K562 (cell line): Measurements from ENCODE around the gene ZNF782. TPM values are rescaled to one million over a fixed set of nuclear protein-coding genes. Genes with fewer than 3 reads are reported as not detected.

Experiments
- ATAC-seq: fragments of 200-7000 bp; cut with Tn5 transposase; 3 replicates; pipeline ENCODE4 v1.9.1; 2020; ENCODE audit warnings: moderate library complexity
- BruUV-seq: library from RNA; stranded (reverse); fragments of 400-500 nt; replicated peaks from 2 replicates; lab custom pipeline; 2021; lab: Mats Ljungman, UMichigan
- CTCF ChIA-PET: fragments of 300-600 bp; formaldehyde crosslinking; extraction: SDS; loops from one replicate; lab custom pipeline; 2021; ENCODE audit warnings: low intra/inter-chr PET ratio; lab: Yijun Ruan, JAX
- POLR2A ChIA-PET: fragments of 300-600, 350-650 bp; sonication (Branson Sonifier 250); formaldehyde crosslinking; extraction: SDS; loops from one replicate; lab custom pipeline; 2021; ENCODE audit warnings: antibody characterized with exemption, inconsistent platforms; lab: Yijun Ruan, JAX
- DNase-seq, 4 experiments: peaks; one replicate each; pipeline versions ENCODE4 v3.0.0 to v3.0.0-alpha.2; 2011 to 2018; ENCODE audit warnings: low spot score in 3 of 4, mixed read lengths in 3 of 4; ENCODE audit errors: extremely low read depth in 1 of 4
- FAIRE-seq: peaks from 2 replicates; lab custom pipeline; 2011; peaks lifted over from hg19 to GRCh38; lab: Jason Lieb, UNC
- H2AFZ ChIP-seq: 2 replicates; pipeline ENCODE4 v1.6.0; 2011; ENCODE audit warnings: low read depth, low read length, control low read depth, inconsistent platforms
- H3K27ac ChIP-seq: fragments of 200-600 bp; 3 replicates; pipeline ENCODE4 v1.8.0; 2011; ENCODE audit warnings: low read depth, mild to moderate bottlenecking, control low read depth, inconsistent platforms, low read length, moderate library complexity, mixed read lengths; ENCODE audit errors: extremely low read depth
- H3K27me3 ChIP-seq, 2 experiments: fragments of 300-600 bp in 1 of 2; 2 replicates in 1 of 2; 3 replicates in 1 of 2; pipeline versions ENCODE4 v1.6.0 to v1.8.0; 2011; ENCODE audit warnings: inconsistent platforms in 2 of 2, low read length in 2 of 2, mild to moderate bottlenecking in 1 of 2, mixed read lengths in 1 of 2, moderate library complexity in 1 of 2; ENCODE audit not compliant: control insufficient read depth in 2 of 2, insufficient read depth in 2 of 2
- H3K36me3 ChIP-seq: fragments of 300-600 bp; 3 replicates; pipeline ENCODE4 v1.8.0; 2011; ENCODE audit warnings: mild to moderate bottlenecking, low read length, inconsistent platforms; ENCODE audit not compliant: control insufficient read depth, insufficient read depth
- H3K4me1 ChIP-seq, 2 experiments: fragments of 200-600 bp in 1 of 2; replicated peaks in 1 of 2; 2 replicates in 1 of 2; 3 replicates in 1 of 2; pipeline versions ENCODE4 v1.5.1 to v1.8.0; 2011; ENCODE audit warnings: inconsistent platforms in 2 of 2, low read length in 2 of 2, mild to moderate bottlenecking in 1 of 2, mixed read lengths in 1 of 2, moderate library complexity in 1 of 2; ENCODE audit not compliant: control insufficient read depth in 2 of 2, insufficient read depth in 2 of 2
- H3K4me2 ChIP-seq: 2 replicates; pipeline ENCODE4 v1.6.1; 2011; ENCODE audit warnings: low read length, control low read depth, inconsistent platforms, mixed read lengths; ENCODE audit not compliant: insufficient read depth
- H3K4me3 ChIP-seq: fragments of 200-600 bp; sonication (generic), shearing (Covaris generic); 2 replicates; pipeline ENCODE4 v1.5.1; 2016; ENCODE audit warnings: control low read depth, inconsistent platforms
- H3K79me2 ChIP-seq: fragments of 200-600 bp; 3 replicates; pipeline ENCODE4 v1.8.0; 2011; ENCODE audit warnings: low read length, inconsistent platforms; ENCODE audit not compliant: control insufficient read depth, insufficient read depth
- H3K9ac ChIP-seq, 2 experiments: 2 replicates each; pipeline versions ENCODE4 v1.6.0 to v1.6.1; 2011; ENCODE audit warnings: low read depth in 2 of 2, low read length in 2 of 2, control low read depth in 1 of 2, inconsistent platforms in 1 of 2, mild to moderate bottlenecking in 1 of 2, mixed read lengths in 1 of 2; ENCODE audit not compliant: insufficient read depth in 1 of 2
- H3K9me1 ChIP-seq: one replicate; pipeline ENCODE4 v1.6.0; 2011; ENCODE audit warnings: inconsistent platforms, mild to moderate bottlenecking, low read length, moderate library complexity; ENCODE audit not compliant: control insufficient read depth, insufficient read depth
- H3K9me3 ChIP-seq: replicated peaks from 2 replicates; pipeline ENCODE4 v1.5.1; 2011; ENCODE audit warnings: low read depth, low read length, inconsistent platforms; ENCODE audit not compliant: control insufficient read depth, insufficient read depth
- H4K20me1 ChIP-seq: replicated peaks from 2 replicates; pipeline ENCODE4 v1.6.1; 2011; ENCODE audit warnings: low read length, inconsistent platforms, mixed read lengths; ENCODE audit not compliant: control insufficient read depth, insufficient read depth
- BCOR ChIP-seq: fragments of 450-650 bp; IDR thresholded peaks from 2 replicates; pipeline ENCODE4 v1.6.1; 2016
- C11orf30 ChIP-seq: fragments of 450-650 bp; IDR thresholded peaks from 2 replicates; pipeline ENCODE4 v1.6.1; 2016; ENCODE audit warnings: low read depth, mild to moderate bottlenecking
- DIDO1 ChIP-seq: fragments of 450-650 bp; IDR thresholded peaks from 2 replicates; pipeline ENCODE4 v1.6.1; 2016; ENCODE audit warnings: low read depth, missing biosample characterization, missing genetic modification characterization
- GATAD2A ChIP-seq: fragments of 450-650 bp; IDR thresholded peaks from 2 replicates; pipeline ENCODE4 v1.6.1; 2017
- NUFIP1 ChIP-seq: fragments of 450-650 bp; IDR thresholded peaks from 2 replicates; pipeline ENCODE4 v1.6.1; 2018; ENCODE audit not compliant: partially characterized antibody
- RFX7 ChIP-seq: fragments of 250-450 bp; sonication (Bioruptor Pico); IDR thresholded peaks from 2 replicates; pipeline ENCODE4 v1.5.1; 2021; ENCODE audit warnings: mild to moderate bottlenecking
- ZNF274 ChIP-seq: IDR thresholded peaks from 2 replicates; pipeline ENCODE4 v1.6.1; 2011; ENCODE audit warnings: low read depth, mild to moderate bottlenecking, low read length, moderate library complexity, borderline replicate concordance
- ZNF316 ChIP-seq: fragments of 450-650 bp; IDR thresholded peaks from 2 replicates; pipeline ENCODE4 v1.6.1; 2016
- ZNF77 ChIP-seq: fragments of 250-450 bp; sonication (Bioruptor Pico); IDR thresholded peaks from 2 replicates; pipeline ENCODE4 v1.5.0; 2020
- WGBS: fragments of 100-300 bp; shearing (Covaris generic); methylation state at CpG from one replicate; pipeline ENCODE4 v1.1.6; 2016; ENCODE audit warnings: low coverage, mixed read lengths; ENCODE audit not compliant: insufficient coverage; ENCODE audit errors: missing lambda C conversion rate; 5-methylcytosine and 5-hydroxymethylcytosine counted together
- in situ Hi-C: fragments of 300-500 bp; cut with MboI; formaldehyde crosslinking; loops from 4 replicates; pipeline ENCODE4 v1.15.0; 2018; ENCODE audit warnings: inconsistent platforms, mixed read lengths
- intact Hi-C: fragments of 100-400 bp; cut with micrococcal nuclease; formaldehyde crosslinking; loops from 2 replicates; pipeline ENCODE4 v1.14.2; 2022
- polyA plus RNA-seq, 8 experiments: library from polyadenylated mRNA; depleted of rRNA in 4 of 8; stranded (reverse) in 5 of 8; unstranded in 3 of 8; fragments of >200 nt; fragmentation: Nextera tagmentation in 2 of 8; fragmentation: Illumina TruSeq in 1 of 8; extraction: Ambion mirVana in 2 of 8; extraction: Trizol in 1 of 8; gene quantifications; 2 replicates each; pipeline versions ENCODE4 v1.2.1 to v1.2.3, GENCODE V29; 2011 to 2014; ENCODE audit warnings: inconsistent platforms in 1 of 8, missing spikeins in 1 of 8
- total RNA-seq, 7 experiments: library from RNA; depleted of rRNA in 6 of 7; stranded (reverse); fragments of >200 nt in 6 of 7; fragmentation: Illumina TruSeq in 2 of 7; extraction: Trizol in 2 of 7; gene quantifications; 2 replicates each; pipeline versions ENCODE4 v1.2.1 to v1.2.3, GENCODE V29; 2011 to 2021; ENCODE audit warnings: low replicate concordance in 1 of 7
- TF ChIP-seq, protein P1 (sequence below): fragments of 450-650 bp; formaldehyde crosslinking; IDR thresholded peaks from 2 replicates; pipeline ENCODE4 v1.4.0; 2020; ENCODE audit warnings: mild to moderate bottlenecking

ZNF782 gene
- total and polyA plus RNA-seq, 9 of the 15 experiments (the other 6 are each of a cell fraction or from before 2014, with no cell fraction given), result 0.38 to 8.8 (median 4.5) TPM

DNA sequence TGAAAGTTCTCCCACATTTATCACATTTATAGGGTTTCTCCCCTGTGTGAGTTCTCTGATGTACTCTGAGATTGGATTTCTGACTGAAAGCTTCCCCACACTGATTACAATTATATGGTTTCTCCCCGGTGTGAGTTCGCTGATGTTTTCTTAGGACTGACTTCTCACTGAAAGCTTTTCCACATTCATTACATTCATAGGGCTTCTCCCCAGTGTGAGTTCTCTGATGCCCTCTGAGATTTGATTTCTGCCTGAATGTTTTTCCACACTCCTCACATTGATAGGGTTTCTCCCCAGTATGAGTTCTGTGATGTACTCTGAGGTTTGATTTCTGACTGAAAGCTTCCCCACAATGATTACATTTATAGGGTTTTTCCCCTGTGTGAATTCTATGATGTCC, 36.3 kb downstream of the ZNF782 start:
- no peak overlapping the region for H3K9ac ChIP-seq
- BruUV-seq, result no TSS peak
- TF ChIP-seq, protein P1, sequence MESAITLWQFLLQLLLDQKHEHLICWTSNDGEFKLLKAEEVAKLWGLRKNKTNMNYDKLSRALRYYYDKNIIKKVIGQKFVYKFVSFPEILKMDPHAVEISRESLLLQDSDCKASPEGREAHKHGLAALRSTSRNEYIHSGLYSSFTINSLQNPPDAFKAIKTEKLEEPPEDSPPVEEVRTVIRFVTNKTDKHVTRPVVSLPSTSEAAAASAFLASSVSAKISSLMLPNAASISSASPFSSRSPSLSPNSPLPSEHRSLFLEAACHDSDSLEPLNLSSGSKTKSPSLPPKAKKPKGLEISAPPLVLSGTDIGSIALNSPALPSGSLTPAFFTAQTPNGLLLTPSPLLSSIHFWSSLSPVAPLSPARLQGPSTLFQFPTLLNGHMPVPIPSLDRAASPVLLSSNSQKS (CRISPR knock-in tag), result no peak
- TF ChIP-seq BCOR, result no peak
- TF ChIP-seq GATAD2A, result no peak
- TF ChIP-seq ZNF274, result peak; percentile 98
- intact Hi-C loops (no loop called here), in situ Hi-C loops (no loop called here)
- peaks cover 14% of the 10 kb centered on the region for H3K36me3 ChIP-seq
- no peaks in the 10 kb centered on the region for H3K79me2 ChIP-seq
- H3K9me1 ChIP-seq, result no peaks in the 10 kb centered on the region
- H3K9me3 ChIP-seq, result peaks cover 27% of the 10 kb centered on the region
- H3K4me2 ChIP-seq, result no peak overlapping the region
- no peaks in the 10 kb centered on the region for H3K4me1 ChIP-seq
- DNase-seq (no peak), ATAC-seq (no peak), FAIRE-seq (no peak)
- no peak overlapping the region for H2AFZ ChIP-seq
- no peak overlapping the region for H3K4me3 ChIP-seq
- no peaks in the 10 kb centered on the region for H4K20me1 ChIP-seq
- 100% methylated on average over 2 of the region's 2 CpGs for WGBS
- ChIA-PET CTCF (no interaction called here), POLR2A (no interaction called here)
- H3K27ac ChIP-seq, result no peak overlapping the region
- H3K27me3 ChIP-seq, result no peaks in the 10 kb centered on the region

DNA sequence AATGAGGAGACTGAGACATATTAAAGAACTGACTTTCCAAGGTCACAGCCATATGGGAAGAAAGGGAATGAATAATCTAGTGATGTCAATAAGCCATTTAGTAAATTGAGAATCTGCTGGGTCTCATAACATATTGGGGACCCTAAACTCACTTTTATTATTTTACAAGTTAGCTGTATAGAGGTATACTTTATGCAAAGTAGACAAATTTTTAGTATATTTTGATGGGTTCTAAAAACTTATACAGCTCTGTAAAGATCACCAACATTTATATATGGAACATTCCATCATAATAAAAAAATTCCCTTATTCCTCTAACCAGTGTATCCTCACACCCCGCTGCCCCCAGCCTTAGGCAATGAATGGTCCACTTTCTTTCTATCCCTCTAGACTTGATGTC, 40.7 kb downstream of the ZNF782 start:
- Histone ChIP-seq H3K9me1 (no peaks in the 10 kb centered on the region), H3K4me1 (no peaks in the 10 kb centered on the region), H3K27ac (no peak overlapping the region), H3K79me2 (no peaks in the 10 kb centered on the region), H3K4me3 (no peak overlapping the region), H3K9ac (no peak overlapping the region), H3K4me2 (no peak overlapping the region), H3K27me3 (no peaks in the 10 kb centered on the region), H3K36me3 (peaks cover 3% of the 10 kb centered on the region; the same call in 1 of the 3 replicates), H2AFZ (no peak overlapping the region), H3K9me3 (peaks cover 12% of the 10 kb centered on the region; the same call in 1 of the 2 replicates), H4K20me1 (no peaks in the 10 kb centered on the region)
- 100% methylated on average over 1 of the region's 1 CpG for WGBS
- DNase-seq, result no peak
- in situ Hi-C loops, result no loop called here
- BruUV-seq, result no TSS peak
- ATAC-seq, result no peak
- CTCF ChIA-PET, result no interaction called here
- POLR2A ChIA-PET, result no interaction called here
- no peak for FAIRE-seq
- no peak for TF ChIP-seq DIDO1 (tag)
- TF ChIP-seq NUFIP1, result no peak
- peak; percentile 30; the same call in 1 of the 2 replicates for TF ChIP-seq C11orf30
- peak; percentile 58; the same call in 1 of the 2 replicates for TF ChIP-seq ZNF316
- TF ChIP-seq ZNF77, result no peak
- TF ChIP-seq RFX7 (CRISPR knock-in tag), result no peak
- intact Hi-C loops, result no loop called here
